GM18520 (cell line): ENCODE measurements around the gene BSN.

Experiments used
- ATAC-seq: cut with Tn5 transposase; IDR thresholded peaks from one replicate; pipeline ENCODE4 v1.9.1; 2021; ENCODE audit not compliant: unreplicated experiment

Gene BSN

GRCh38 chr3:49628249-49628648, 74.0 kb downstream of the BSN start:
- ATAC-seq: no peak

DNA sequence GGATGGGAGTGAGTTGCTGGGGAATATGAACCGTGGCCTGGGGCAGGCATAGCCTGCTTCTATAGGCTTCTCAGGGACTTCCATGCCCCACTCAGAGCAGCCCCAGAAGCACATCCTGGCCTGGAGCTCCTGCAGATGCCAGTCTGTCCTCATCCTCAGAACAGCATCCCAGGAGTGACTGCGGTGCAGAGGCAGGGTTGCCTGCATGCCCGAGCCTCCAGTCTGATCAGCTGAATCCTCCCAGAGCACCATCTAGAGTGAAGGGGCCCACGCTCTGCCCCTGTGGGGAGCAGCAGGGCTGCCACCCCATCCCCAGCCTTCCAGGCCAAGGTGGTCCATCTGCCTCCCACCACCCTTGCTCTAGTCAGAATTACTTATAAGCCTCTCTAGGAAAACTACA, 75.2 kb downstream of the BSN start:
- no peak for ATAC-seq

- ATAC-seq: no peak
Measured at GRCh38 chr3:49629866-49630265, 75.6 kb downstream of the BSN start.

DNA sequence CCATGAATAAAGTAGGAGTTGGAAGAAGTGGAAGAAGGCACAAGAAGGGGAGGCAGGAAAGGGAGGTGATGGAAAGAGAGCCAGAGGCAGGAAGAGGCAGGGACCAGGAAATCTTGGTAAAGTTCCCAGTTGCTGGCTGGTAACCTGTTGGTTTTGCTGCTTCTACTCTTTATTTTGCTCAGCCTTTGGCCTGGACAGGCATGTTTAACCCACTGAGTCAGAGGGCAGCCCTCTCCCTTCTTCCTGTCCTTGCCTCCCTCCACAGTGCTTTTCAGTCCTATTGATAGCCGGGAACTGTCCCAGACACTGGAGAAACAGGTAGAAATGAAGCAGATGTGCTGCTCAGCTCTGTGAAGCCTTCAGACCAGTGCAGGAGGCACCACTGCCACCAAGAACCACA, 76.5 kb downstream of the BSN start:
- ATAC-seq: no peak

GRCh38 chr3:49634736-49635135, 80.5 kb downstream of the BSN start:
- no peak for ATAC-seq

GRCh38 chr3:49636883-49637609, 82.8 kb downstream of the BSN start:
- ATAC-seq: no peak

GRCh38 chr3:49638445-49638844, 84.2 kb downstream of the BSN start:
- no peak for ATAC-seq

DNA sequence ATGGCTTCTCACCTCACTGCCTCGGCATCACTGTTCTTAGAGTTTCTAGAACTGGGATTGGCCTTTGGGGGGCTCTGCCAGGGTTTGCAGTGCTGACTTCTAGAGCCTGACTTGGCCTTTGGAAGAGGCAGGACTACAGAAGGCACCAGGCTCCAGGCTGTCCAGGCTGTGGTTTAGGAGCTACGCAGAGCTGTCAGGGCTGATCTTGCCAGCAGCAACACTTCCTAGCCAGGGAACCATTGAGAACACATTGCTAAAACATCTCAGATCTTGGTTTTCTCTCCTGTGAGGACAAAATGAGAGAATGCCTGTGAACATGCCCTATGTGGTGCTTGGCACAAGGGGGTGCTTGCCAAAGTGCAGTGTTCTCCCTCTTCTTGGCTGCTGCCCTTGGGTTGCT, 85.3 kb downstream of the BSN start:
- ATAC-seq: no peak

DNA sequence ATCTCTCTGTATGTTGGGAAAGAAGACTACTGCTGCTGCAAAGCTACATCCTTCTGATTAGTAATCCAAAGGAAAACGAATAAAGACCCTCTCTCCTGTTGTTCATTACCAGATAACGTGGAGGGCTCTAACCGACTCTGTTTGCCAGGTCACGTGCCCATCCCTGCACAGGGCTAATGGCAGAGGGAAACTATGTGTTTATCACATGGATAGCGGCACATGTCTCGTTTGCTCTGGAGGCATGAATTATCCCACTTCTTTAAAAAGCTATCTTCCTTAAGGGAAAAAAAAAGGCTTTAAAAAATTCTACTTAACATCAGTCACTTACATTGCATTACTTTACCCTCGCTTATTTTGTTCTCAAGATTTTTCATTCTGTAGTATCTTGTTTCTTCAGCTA, 87.0 kb downstream of the BSN start:
- ATAC-seq: no peak

GRCh38 chr3:49641921-49642707, 87.8 kb downstream of the BSN start:
- no peak for ATAC-seq

DNA sequence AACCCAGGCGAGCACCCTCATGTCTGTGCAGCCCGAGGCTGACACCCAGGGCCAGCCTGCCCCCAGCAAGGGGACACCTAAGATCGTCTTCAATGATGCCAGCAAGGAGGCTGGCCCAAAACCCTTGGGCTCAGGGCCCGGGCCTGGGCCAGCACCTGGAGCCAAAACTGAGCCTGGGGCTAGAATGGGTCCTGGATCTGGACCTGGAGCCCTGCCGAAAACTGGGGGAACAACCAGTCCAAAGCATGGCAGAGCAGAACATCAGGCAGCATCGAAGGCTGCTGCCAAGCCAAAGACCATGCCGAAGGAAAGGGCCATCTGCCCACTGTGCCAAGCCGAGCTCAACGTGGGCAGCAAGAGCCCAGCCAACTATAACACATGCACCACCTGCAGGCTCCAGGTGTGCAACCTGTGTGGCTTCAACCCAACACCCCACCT, 88.5 kb downstream of the BSN start:
- ATAC-seq: no peak

GRCh38 chr3:49644684-49645083, 90.4 kb downstream of the BSN start:
- ATAC-seq: no peak

- ATAC-seq: no peak
Measured at GRCh38 chr3:49646236-49646635, 92.0 kb downstream of the BSN start.

DNA sequence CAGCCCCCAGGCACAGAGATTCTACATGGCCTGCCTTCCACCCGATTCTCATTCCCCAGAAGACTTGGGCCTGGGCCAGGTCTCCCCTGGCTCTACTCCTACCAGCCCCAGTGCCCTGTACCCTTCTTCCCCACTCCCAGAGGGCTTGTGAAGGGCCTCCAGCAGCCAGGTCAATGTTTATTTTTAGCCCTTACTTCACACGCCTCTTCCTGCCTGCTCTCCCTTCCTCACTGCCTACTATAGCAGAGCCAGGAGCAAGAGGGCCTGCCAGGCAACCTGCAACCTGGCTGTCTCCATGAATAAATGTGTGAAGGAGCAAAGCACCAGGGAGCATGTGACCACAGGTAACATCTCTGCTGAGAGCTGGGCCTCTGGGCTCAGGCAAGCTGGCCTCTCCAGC, 93.5 kb downstream of the BSN start:
- no peak for ATAC-seq

GRCh38 chr3:49648354-49649019, 94.2 kb downstream of the BSN start:
- ATAC-seq: no peak

DNA sequence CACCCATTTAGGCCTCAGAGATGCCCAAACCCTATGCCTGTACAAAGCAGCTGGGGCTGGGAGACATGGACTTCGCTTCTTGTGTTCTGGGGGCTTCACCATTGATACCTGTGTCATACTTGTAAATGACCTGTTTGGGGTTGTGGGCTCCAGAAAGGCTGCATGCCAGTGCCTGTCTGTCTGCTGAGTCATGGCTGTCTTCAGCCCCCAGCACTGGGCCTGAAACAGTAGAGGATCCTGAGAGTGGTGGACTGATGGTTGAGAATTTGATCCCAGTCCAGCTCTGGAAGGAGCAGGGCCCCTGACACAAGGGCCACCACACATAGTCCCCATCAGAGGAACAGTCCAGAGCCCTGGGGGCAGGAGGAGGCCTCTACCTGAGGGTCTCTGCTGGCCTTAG, 95.3 kb downstream of the BSN start:
- ATAC-seq: no peak

DNA sequence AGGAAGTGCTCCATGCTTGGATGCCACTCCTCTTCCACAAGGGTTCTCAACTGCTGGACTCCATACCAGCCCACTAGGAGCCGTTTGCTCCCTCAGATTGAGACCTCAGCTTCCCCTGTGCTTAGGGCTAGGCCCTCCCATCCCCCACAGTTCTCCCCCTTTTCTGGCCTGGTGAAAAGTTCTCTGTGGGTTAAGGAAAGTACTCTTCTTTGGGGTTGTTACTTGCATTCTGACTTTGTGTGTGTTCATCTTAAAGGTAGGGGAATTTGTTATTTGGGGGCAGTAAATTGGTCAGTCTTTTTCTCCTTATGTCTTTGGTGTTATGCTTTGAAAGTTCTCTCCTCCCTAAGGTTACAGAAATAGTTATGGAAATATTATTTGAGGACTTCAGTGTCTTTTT, 95.9 kb downstream of the BSN start:
- ATAC-seq: no peak

- no peak for ATAC-seq
Measured at GRCh38 chr3:49650637-49651036, 96.4 kb downstream of the BSN start.

- ATAC-seq: no peak
Measured at GRCh38 chr3:49652218-49652902, 98.1 kb downstream of the BSN start.

DNA sequence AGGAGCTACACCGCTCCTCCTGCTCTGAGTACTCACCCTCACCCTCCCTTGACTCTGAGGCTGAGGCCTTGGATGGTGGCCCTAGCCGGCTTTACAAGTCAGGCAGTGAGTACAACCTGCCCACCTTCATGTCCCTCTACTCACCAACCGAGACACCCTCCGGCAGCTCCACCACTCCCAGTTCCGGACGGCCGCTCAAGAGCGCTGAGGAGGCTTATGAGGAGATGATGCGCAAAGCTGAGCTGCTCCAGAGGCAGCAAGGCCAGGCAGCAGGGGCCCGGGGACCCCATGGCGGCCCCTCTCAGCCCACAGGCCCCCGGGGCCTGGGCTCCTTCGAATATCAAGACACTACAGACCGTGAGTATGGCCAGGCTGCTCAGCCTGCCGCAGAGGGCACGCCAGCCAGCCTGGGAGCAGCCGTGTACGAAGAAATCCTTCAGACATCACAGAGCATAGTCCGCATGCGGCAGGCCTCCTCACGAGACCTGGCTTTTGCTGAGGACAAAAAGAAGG, 98.7 kb downstream of the BSN start:
- no peak for ATAC-seq

DNA sequence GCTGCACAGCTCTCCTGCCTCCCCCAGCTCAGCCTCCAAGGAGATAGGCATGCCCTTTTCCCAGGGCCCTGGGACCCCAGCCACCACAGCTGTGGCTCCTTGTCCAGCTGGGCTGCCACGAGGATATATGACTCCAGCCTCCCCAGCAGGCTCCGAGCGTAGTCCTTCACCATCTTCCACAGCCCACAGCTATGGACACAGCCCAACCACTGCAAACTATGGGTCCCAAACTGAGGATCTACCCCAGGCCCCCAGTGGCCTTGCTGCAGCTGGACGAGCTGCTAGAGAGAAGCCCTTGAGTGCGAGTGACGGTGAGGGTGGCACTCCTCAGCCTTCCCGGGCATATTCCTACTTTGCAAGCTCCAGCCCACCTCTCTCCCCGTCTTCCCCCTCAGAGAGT, 99.3 kb downstream of the BSN start:
- ATAC-seq: no peak
